Measurements from ENCODE around the gene BRD1. TPM values are rescaled to one million over a fixed set of nuclear protein-coding genes. Genes with fewer than 3 reads are reported as not detected.

Gene BRD1
- total and polyA plus RNA-seq, 9 of the 15 experiments (the other 6 are each of a cell fraction or from before 2014, with no cell fraction given): 0.42 to 17.6 (median 5.5) TPM

GRCh38 chr22:49852898-49853894 is 25.5 kb upstream of the BRD1 start, which contains the start of gene ZBED4 (continued):
- no peak for TF ChIP-seq CBX5 (IDR thresholded peaks at IDR 0.05; ENCODE audit: borderline replicate concordance, low read depth)
- 0 out of 2 replicates have a peak, but pooled peaks have one; percentile 18 for TF ChIP-seq MYNN (IDR thresholded peaks at IDR 0.05)
- TF ChIP-seq MYNN (CRISPR knock-in tag; IDR thresholded peaks at IDR 0.05): no peak
- no peak for TF ChIP-seq ZBTB49 (CRISPR knock-in tag; IDR thresholded peaks at IDR 0.05; ENCODE audit: borderline replicate concordance)
- TF ChIP-seq HNRNPL (IDR thresholded peaks at IDR 0.05; ENCODE audit: low read depth, low read length): peak; percentile 97
- TF ChIP-seq SMC3 (conservative IDR thresholded peaks at IDR 0.05; ENCODE audit: insufficient read depth, low read depth, low read length): no peak
- TF ChIP-seq PURB (CRISPR knock-in tag; IDR thresholded peaks at IDR 0.05; ENCODE audit: low read depth): no peak
- TF ChIP-seq DMBX1 (CRISPR knock-in tag; IDR thresholded peaks at IDR 0.05; ENCODE audit: borderline replicate concordance): no peak
- TF ChIP-seq E2F4 (CRISPR knock-in tag; IDR thresholded peaks at IDR 0.05; ENCODE audit: low read depth): no peak
- no peak for TF ChIP-seq STAT5B (CRISPR knock-in tag; IDR thresholded peaks at IDR 0.05)
- TF ChIP-seq ERF (CRISPR knock-in tag; IDR thresholded peaks at IDR 0.05): peak; percentile 86
- TF ChIP-seq ILK (tag; IDR thresholded peaks at IDR 0.05; ENCODE audit: borderline replicate concordance, low read depth): no peak
- peak; percentile 69 to 82 for TF ChIP-seq MAZ (CRISPR knock-in tag; conservative IDR thresholded peaks at IDR 0.05 in 1 of 2, IDR thresholded peaks at IDR 0.05 in 1 of 2)
- TF ChIP-seq ZBTB1 (CRISPR knock-in tag; IDR thresholded peaks at IDR 0.05; ENCODE audit: borderline replicate concordance, low read depth): peak; percentile 69; the same call in 1 of the 2 replicates
- TF ChIP-seq SAFB (IDR thresholded peaks at IDR 0.05; ENCODE audit: borderline replicate concordance, low read depth, low read length): 0 out of 2 replicates have a peak, but pooled peaks have one; percentile 25
- TF ChIP-seq ZNF224 (CRISPR knock-in tag; IDR thresholded peaks at IDR 0.05): no peak
- TF ChIP-seq ETV1 (tag; conservative IDR thresholded peaks at IDR 0.05; ENCODE audit: low read depth): 0 out of 2 replicates have a peak, but pooled peaks have one; percentile 12
- TF ChIP-seq ZNF12 (CRISPR knock-in tag; IDR thresholded peaks at IDR 0.05): no peak
- TF ChIP-seq ARNT (IDR thresholded peaks at IDR 0.05): no peak
- no peak for TF ChIP-seq FOXJ2 (tag; IDR thresholded peaks at IDR 0.05)
- TF ChIP-seq MBD2 (IDR thresholded peaks at IDR 0.05; ENCODE audit: borderline replicate concordance, low read depth): peak; percentile 48; the same call in 1 of the 2 replicates
- peak; percentile 84 for TF ChIP-seq CXXC5 (CRISPR knock-in tag; IDR thresholded peaks at IDR 0.05)
- peak; percentile 78 for TF ChIP-seq CTBP1 (IDR thresholded peaks at IDR 0.05; ENCODE audit: borderline replicate concordance)

All from K562 (cell line).